GM21423 (cell line): ENCODE data around the gene BIRC3.
"Not testable (repeated sequence)": the region's sequence is repeated elsewhere in the genome, so short reads cannot be mapped to it uniquely, and the experiment has no call there.

Experiments
- ATAC-seq: cut with Tn5 transposase; IDR thresholded peaks from one replicate; pipeline ENCODE4 v1.9.1; 2021; ENCODE audit warnings: mild to moderate bottlenecking, moderate library complexity; ENCODE audit not compliant: unreplicated experiment

The BIRC3 gene

DNA sequence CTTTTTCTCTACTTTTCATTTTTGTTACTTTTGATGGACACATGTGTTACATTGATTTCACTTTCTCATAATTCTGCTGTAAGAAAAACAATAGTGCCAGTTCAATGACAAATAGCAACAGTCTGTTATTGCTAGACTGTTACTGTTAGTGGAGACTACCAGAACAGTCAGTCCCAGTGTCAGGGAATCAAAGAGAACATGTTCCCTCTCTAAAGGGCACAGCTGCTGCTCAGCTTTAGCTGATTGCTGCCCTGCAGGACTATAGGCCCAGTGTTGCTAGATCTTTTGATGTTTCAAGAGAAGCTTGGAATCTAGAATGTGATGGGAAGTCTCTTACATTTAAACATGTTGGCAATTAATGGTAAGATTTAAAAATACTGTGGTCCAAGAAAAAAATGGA lies 3.4 kb downstream of the BIRC3 start:
- ATAC-seq = no peak

DNA sequence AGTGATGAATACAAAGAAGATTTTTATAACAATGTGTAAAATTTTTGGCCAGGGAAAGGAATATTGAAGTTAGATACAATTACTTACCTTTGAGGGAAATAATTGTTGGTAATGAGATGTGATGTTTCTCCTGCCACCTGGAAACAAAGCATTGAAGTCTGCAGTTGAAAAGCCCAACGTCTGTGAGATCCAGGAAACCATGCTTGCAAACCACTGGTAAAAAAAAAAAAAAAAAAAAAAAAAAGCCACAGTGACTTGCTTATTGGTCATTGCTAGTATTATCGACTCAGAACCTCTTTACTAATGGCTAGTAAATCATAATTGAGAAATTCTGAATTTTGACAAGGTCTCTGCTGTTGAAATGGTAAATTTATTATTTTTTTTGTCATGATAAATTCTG lies 5.3 kb downstream of the BIRC3 start:
- no peak for ATAC-seq

DNA sequence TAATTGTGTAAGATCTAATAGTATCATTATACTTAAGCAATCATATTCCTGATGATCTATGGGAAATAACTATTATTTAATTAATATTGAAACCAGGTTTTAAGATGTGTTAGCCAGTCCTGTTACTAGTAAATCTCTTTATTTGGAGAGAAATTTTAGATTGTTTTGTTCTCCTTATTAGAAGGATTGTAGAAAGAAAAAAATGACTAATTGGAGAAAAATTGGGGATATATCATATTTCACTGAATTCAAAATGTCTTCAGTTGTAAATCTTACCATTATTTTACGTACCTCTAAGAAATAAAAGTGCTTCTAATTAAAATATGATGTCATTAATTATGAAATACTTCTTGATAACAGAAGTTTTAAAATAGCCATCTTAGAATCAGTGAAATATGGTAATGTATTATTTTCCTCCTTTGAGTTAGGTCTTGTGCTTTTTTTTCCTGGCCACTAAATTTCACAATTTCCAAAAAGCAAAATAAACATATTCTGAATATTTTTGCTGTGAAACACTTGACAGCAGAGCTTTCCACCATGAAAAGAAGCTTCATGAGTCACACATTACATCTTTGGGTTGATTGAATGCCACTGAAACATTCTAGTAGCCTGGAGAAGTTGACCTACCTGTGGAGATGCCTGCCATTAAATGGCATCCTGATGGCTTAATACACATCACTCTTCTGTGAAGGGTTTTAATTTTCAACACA lies 6.4 kb downstream of the BIRC3 start:
- ATAC-seq = no peak

DNA sequence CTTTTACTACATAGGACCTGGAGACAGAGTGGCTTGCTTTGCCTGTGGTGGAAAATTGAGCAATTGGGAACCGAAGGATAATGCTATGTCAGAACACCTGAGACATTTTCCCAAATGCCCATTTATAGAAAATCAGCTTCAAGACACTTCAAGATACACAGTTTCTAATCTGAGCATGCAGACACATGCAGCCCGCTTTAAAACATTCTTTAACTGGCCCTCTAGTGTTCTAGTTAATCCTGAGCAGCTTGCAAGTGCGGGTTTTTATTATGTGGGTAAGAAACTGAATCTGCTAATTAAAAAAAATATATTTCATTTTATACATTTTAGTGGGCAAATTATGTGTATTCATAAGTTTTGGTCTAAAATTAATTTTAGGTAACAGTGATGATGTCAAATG lies 7.8 kb downstream of the BIRC3 start:
- no peak for ATAC-seq

DNA sequence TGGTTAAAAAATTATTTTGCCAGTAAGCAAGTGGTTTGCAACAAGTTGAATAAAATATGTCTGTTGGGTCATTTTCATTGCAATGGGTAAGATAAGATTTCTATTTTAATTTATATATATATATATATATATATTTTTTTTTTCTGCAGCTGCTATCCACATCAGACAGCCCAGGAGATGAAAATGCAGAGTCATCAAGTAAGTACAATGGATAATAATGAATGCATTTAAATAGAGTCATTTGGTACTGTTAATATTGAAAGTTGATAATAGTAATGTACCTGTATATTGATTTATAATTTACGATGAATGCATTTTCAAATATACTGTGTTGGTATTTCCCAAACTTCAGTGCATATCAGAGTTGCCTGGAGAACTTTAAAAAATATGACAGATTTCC lies 11.5 kb downstream of the BIRC3 start:
- no peak for ATAC-seq

DNA sequence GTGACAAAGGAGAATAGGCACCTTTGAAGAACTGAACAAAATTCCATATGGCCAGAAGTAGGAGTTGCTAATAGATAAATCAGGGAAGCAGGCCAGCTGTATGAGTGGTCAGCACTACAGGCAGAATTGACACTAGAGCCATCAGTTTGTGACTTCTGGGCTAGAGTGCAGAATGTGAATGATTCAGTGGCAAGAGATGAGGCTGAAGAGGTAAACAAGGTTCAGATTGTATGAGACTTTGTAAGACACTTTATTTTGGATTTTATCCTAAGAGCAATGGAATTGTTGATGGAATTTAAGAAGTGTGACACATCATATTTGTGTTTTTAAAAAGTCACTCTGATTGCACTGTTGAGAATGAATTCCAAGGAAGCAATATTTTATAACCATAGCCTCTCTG lies 12.9 kb downstream of the BIRC3 start:
- no peak for ATAC-seq

DNA sequence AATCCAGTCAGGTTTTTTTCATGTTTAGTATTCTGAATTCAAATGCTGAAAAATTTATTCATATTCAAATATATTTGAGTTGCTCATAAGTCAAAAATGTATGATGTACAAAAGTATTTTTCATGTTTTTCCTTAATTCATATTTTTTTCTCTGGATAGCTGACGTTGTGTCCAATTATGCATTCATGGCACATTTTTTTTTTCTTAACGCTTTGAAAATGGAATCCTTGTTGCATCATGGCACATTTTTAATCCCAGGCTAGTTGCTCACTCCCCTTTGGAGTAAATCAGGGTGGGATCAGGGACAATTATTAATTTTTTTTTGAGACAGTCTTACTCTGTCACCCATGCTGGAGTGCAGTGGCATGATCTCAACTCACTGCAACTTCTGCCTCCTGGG lies 14.1 kb downstream of the BIRC3 start:
- no peak for ATAC-seq

DNA sequence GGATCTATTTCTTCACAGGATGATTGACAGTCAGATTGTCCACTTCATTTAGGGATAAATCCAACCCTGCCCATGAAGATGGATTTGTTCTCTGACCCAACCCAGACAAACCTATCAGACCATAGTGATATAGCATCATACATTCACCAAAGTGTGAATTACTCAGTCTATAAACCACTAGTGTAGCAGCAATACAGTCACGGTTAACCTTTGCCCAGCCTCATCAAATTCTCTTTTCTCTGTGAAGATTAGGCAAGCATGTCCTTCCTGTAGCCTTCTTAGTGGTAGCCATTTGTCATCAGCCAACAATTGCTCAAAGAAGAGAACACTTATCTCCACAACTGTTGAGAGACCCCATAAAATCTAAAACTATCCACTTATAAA lies 15.3 kb downstream of the BIRC3 start:
- ATAC-seq = no peak

DNA sequence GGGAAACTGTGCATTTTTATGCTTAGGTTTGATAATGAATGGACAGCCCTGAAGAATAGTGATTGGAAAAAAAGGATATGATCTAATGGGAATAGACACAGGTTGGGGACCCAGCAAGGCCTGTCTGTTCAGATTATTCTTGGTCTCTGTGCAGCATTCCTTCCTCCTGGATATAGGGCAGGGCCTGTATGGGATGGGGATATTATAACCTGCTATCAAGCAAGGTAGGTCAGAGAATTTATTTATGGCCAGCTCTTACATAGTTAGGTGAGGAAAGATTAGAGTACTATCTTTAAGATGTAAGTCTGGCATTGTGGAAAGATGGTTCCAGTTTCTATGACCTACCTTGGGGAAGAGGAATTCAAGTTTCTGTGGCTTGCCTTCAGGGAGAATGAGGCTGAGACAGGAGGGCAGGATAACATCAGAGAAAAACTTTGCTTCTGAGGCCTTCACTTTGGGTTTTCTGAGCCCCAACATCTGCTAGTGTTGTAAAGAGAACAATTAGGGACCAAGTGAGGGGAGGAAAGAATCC lies 21.3 kb downstream of the BIRC3 start:
- no peak for ATAC-seq

DNA sequence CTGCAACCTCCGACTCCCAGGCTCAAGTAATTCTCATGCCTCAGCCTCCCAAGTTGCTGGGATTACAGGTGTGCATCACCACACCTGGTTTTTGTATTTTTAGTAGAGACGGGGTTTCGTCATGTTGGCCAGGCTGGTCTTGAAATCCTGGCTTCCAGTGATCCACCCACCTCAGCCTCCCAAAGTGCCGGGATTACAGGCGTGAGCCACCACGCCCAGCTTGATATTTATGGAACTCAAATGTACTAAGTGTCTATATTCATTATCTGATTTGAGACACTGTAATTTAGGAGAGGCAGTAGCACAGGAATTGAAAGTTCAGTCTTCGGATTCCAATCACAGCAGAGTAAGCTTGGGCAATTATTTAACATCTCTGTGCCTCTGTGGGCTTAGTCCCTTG lies 24.0 kb downstream of the BIRC3 start:
- ATAC-seq = not testable (repeated sequence)

DNA sequence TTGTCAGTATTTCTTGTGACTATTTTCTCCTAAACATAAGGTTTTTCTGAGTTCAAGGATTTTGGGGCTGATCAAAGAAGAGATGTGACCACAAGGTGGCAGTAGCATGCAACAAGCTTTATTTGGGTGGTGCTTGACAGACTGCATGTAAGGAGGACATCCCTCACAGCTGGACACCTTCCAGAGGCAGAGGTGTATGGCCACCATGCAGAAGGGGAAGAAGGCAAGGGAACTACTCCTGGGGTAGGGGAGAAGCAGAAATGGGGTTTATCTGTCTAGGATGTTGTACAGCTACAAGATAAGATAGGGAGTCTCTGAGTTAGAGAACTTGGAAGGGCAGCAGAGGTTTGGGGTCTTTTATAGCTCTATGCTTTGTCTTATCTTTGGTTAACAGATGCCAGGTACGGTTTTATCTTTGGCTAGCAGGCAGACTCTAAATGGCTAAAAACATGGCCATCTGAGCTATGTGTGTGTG lies 24.6 kb downstream of the BIRC3 start:
- peak; percentile 46 for ATAC-seq

DNA sequence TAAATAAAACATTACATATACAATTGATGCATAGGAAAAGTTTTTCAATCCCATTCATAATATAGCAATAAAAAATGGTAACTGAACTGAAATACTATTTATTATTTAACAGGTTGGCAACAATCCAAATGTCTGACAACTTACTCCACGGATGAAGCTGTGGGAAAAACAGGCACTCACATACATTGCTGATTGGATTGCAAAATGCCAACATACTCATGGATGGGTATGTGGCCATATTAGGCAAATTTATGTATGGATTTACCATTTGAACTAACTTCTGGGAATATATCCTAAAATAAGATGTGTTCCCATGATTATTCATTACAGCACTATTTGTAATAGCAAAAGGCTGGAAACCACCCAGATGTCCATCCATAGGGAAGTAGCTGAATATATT lies 26.5 kb downstream of the BIRC3 start:
- ATAC-seq = no peak

DNA sequence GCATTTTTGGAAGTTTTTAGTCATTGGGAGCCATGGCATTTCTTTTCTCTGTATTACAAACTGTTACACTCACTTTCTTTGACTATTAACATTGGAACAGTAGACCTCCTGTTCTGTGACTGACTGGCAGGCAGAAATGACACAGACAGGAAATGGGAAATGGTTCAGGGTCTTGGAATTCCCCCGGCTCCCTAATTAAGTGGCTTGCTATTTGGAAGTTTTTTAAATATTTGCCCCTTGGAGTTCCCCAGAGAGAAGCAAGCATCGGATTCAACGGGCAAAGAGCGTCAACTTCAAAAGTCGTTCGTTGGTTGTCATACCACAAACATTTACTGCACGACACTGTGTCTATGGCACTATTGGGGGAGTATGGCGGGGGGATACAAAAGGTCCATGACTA lies 28.6 kb downstream of the BIRC3 start:
- no peak for ATAC-seq

DNA sequence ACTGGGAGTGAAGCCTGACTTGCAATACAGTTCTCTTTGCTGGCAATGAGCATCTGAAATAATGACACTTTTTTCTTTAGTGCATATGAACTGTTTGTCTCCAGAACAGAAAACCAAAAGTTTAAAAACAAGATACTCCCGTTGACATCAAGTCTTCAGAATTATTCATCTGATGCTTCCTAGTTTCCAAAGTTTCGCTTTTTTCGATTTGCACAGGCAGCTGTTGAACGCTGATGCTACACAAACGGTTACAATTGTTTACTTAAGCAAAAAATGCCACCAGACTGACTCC lies 29.1 kb downstream of the BIRC3 start:
- no peak for ATAC-seq

DNA sequence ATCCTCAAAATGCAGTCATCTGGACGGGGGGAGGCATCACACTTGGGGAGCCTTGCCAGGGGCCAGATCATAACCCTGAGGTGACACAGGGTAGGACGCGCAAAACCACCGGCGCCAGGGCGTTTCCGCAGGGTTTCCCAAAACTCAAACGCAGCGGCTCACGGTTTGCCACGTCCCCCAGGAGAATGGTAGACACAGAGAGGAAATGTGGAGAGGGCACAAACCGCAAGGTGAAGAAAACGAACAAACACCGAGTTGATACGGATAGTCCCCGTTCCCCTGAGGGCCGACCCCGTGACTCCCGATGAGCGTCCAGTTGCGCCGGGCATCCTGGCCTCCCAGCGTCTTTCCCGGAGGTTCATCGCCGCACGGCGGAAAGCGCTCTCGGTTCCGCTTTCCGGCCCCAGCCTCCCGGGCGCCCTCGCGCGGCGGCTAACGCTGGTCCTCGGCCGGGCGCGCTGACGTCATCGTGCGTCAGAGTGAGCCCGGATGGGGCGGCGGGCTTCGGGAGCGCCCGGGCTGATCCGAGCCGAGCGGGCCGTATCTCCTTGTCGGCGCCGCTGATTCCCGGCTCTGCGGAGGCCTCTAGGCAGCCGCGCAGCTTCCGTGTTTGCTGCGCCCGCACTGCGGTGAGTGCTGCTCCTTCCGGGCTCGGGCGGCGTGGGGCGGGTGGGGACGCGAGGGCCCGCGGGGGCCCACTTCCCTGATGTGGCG lies 29.6 kb downstream of the BIRC3 start, which contains the start of gene BIRC2:
BIRC2 (plus strand) TSS at position 467 of the 714 bp plus-strand sequence. CDS start 2,641 bp downstream, outside the sequence.
- ATAC-seq = peak; percentile 88

DNA sequence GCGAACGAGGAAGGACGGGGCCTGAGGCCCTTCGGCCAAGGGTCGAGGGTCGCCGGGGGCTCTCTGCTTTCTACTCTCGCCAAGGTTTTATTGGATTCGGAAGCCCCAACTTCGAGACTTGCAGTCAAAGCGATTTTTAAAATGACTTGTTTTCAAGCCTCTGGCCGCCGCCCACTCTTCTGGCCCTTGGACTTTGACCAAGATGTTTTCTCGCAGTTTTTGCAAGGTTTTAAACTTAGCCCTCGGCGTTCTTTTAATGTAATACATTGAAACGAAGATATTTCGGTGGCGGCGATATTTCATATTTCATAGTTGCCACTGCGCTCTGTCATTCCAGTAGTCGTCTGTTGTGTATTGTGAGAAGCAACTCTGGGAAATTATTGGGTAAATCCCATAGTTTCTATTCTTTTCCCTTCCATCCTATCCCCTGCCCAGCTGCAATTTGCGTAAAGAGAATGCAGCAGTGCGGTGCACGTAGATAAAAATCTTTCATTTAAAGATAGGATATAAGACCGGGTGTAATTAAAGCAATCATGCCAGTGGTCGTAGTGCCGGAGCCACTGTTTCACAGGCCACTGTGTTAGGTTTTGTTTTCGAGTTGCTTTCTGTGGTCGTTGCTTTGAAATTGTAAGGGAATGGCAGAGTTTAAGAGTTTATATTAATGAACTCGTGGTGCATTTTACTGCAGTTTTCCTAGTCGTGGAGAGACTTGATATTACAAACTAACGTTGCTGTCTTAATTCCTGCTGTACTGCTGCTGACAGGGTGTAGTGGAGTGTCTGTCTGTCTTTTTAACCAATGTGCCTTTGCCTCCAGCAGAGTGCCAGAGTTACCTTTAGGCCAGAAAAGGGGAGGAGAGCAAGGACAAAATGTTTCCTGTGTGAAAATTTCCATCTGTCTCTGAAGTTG lies 30.4 kb downstream of the BIRC3 start:
- ATAC-seq = peak; percentile 14

DNA sequence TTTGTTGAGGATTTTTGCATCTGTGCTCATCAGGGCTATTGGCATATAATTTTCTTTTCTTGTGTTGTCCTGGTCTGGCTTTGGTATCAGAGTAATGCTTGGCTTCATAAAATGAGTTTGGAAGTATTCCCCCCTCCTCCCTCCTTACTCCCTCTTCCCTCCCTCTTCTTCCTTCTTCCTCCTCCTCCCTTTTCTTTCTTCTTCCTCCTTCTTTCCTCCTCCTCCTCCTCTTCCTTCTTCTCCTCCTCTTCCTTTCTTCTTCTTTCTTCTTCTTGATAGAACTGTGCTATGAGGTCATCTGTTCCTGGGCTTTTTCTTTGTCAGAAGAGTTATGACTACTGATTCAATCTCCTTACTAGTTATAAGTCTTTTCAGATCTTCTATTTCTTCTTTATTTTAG lies 39.8 kb downstream of the BIRC3 start:
- ATAC-seq = no peak

DNA sequence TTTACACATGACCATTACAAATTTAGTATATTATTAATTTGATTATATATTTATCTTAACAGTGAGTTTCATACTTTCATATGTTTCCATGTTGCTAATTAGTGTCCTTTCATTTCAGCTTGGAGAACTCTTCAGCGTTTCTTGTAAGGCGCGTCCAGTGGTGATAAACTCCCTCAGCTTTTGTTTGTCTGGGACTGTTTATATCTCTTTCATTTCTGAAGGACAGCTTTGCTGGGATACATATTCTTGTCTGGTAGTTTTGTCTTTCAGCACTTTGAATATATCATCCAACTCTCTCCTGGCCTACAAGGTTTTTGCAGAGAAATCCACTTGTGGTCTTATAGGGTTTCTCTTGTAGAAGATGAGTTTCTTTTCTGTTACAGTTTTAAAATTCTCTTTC lies 42.1 kb downstream of the BIRC3 start:
- no peak for ATAC-seq

DNA sequence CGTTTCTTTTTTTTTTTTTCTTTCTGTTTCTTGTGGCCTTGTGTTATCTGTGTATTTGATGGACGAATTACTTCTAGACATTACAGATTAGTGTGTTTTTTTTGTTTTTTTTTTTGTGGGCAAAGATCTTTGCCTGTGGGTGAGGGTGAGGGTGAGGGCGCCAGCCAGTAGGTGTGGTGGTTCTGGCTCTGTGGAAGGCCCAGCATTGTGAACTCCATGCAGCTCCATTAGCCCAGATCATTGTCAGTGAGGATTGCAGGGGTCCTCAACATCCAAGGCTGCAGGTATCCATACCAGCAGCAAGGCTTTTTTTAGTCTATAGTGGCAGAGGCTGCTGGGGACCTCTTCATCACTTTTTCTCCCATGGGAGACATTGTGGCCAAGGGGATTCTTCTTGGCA lies 43.4 kb downstream of the BIRC3 start:
- no peak for ATAC-seq

DNA sequence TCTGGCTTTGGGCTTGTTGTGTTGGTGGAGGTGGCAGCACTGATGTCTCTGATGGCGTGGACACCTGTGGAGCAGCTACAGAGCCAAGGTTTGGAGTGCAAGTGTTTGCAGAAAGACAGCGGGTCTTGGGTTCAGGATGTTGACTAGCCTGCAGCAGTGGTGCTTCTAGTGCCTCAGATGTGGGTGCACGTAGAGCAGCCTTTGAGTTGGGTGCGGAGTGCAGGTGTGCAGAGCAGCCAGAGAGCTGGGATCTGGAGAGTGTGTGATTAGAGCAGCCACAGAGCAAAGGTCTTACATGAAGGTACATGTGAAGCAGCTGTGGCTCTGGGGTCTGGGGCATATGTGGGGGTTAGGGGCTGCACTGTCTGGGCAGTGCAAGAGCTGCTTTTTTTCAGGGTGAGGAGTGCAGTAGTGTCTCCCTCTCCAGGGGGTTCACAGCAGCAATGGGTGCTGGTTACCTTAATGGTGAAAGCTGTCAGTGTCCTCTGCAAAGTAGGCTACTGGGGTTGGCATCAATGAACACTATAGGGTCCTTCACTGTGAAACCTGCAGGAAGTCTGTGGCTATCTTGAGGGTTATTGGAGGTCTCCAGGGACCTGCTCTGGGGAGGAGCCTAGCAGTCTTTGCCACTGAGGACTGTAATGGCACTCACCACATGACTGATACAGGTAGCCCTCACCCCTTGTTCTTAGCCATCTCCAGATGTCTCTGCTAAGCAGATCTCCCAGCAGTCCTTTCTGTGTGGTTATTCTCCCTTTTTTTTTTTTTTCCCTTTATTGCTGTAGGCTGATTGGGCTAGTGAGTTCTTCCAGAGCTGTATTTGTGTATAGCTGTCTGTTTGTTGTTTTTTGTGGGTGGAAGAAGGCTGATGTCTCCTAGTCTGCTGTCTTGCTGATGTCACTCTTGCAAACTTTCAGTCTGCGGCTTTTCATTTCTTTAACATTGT lies 44.1 kb downstream of the BIRC3 start:
- ATAC-seq = peak; percentile 97
